Loucy (cell line): Measurements from ENCODE around the gene GRB14.

ENCODE experiments used
- H2AFZ ChIP-seq: fragments of 200-600 bp; sonication (generic); 2 replicates; pipeline ENCODE4 v1.6.0; 2016; ENCODE audit warnings: antibody characterized with exemption, mild to moderate bottlenecking, low read length, moderate library complexity
- H3F3A ChIP-seq: fragments of 200-600 bp; 2 replicates; pipeline ENCODE4 v1.6.0; 2016; ENCODE audit warnings: antibody characterized with exemption, low read depth, mild to moderate bottlenecking
- H3K27me3 ChIP-seq: fragments of 200-600 bp; sonication (generic); 2 replicates; pipeline ENCODE4 v1.6.1; 2014; ENCODE audit warnings: low read length, mild to moderate bottlenecking; ENCODE audit not compliant: insufficient read depth, poor library complexity, severe bottlenecking
- H3K36me3 ChIP-seq: fragments of 200-600 bp; sonication (generic); 2 replicates; pipeline ENCODE4 v1.6.1; 2016; ENCODE audit warnings: low read length; ENCODE audit not compliant: insufficient read depth
- H3K4me1 ChIP-seq: fragments of 200-600 bp; sonication (generic); 2 replicates; pipeline ENCODE4 v1.5.1; 2014; ENCODE audit warnings: low read length, mild to moderate bottlenecking; ENCODE audit not compliant: insufficient read depth, poor library complexity, severe bottlenecking
- H3K4me2 ChIP-seq: fragments of 200-600 bp; sonication (generic); 2 replicates; pipeline ENCODE4 v1.6.0; 2014; ENCODE audit warnings: antibody characterized with exemption, low read length, low read depth, mild to moderate bottlenecking; ENCODE audit not compliant: poor library complexity, severe bottlenecking
- H3K4me3 ChIP-seq: fragments of 200-600 bp; sonication (generic); 2 replicates; pipeline ENCODE4 v1.5.1; 2014; ENCODE audit warnings: low read length, mild to moderate bottlenecking, mixed read lengths; ENCODE audit not compliant: poor library complexity, severe bottlenecking
- H3K79me2 ChIP-seq: fragments of 200-600 bp; sonication (generic); 2 replicates; pipeline ENCODE4 v1.6.1; 2014; ENCODE audit warnings: low read length; ENCODE audit not compliant: insufficient read depth
- H3K9ac ChIP-seq: fragments of 200-600 bp; sonication (generic); 2 replicates; pipeline ENCODE4 v1.6.0; 2014; ENCODE audit warnings: mild to moderate bottlenecking, low read depth, low read length, moderate library complexity; ENCODE audit not compliant: poor library complexity, severe bottlenecking
- H3K9me2 ChIP-seq: fragments of 200-600 bp; sonication (generic); replicated peaks from 2 replicates; pipeline ENCODE4 v1.6.1; 2016; ENCODE audit warnings: low read depth, low read length, mixed read lengths
- H3K9me3 ChIP-seq: fragments of 200-600 bp; sonication (generic); 2 replicates; pipeline ENCODE4 v1.6.1; 2014; ENCODE audit warnings: mild to moderate bottlenecking, antibody characterized with exemption, low read length, low read depth; ENCODE audit not compliant: insufficient read depth
- H4K20me1 ChIP-seq: fragments of 200-600 bp; sonication (generic); 2 replicates; pipeline ENCODE4 v1.6.0; 2014; ENCODE audit warnings: antibody characterized with exemption, low read length, mild to moderate bottlenecking; ENCODE audit not compliant: insufficient read depth, poor library complexity, severe bottlenecking
- CTCF ChIP-seq: fragments of 200-600 bp; sonication (generic); conservative IDR thresholded peaks from 2 replicates; pipeline ENCODE4 v1.5.1; 2014; ENCODE audit warnings: mild to moderate bottlenecking, antibody characterized with exemption, low read length
- EZH2phosphoT487 ChIP-seq: fragments of 200-600 bp; IDR thresholded peaks from 2 replicates; pipeline ENCODE4 v1.6.1; 2018; ENCODE audit warnings: antibody characterized with exemption, mild to moderate bottlenecking, moderate library complexity, borderline replicate concordance

The GRB14 gene

GRCh38 chr2:164479460-164479859 is 141.8 kb downstream of the GRB14 start:
- TF ChIP-seq EZH2phosphoT487 (no peak), CTCF (peak; percentile 86)
- 0 out of 2 replicates have a peak overlapping the region, but pooled peaks have one; percentile 51 for H2AFZ ChIP-seq

GRCh38 chr2:164478205-164478604 is 143.1 kb downstream of the GRB14 start:
- Histone ChIP-seq H3K9me3 (no peaks in the 10 kb centered on the region), H3K27me3 (no peaks in the 10 kb centered on the region), H3K4me2 (no peak overlapping the region), H3K9ac (no peak overlapping the region), H3K79me2 (no peaks in the 10 kb centered on the region), H3K4me3 (no peak overlapping the region), H3K4me1 (peaks cover 10% of the 10 kb centered on the region), H2AFZ (no peak overlapping the region), H3K9me2 (no peaks in the 10 kb centered on the region), H3K36me3 (no peaks in the 10 kb centered on the region), H3F3A (peaks cover 3% of the 10 kb centered on the region; the same call in 1 of the 2 replicates), H4K20me1 (no peaks in the 10 kb centered on the region)
- TF ChIP-seq CTCF (no peak), EZH2phosphoT487 (no peak)

More at GRCh38 chr2:164479460-164479859, 141.8 kb downstream of the GRB14 start:
- Histone ChIP-seq H3F3A (no peaks in the 10 kb centered on the region), H3K4me1 (no peaks in the 10 kb centered on the region), H3K4me2 (no peak overlapping the region), H3K36me3 (no peaks in the 10 kb centered on the region), H3K9me3 (no peaks in the 10 kb centered on the region), H3K9me2 (no peaks in the 10 kb centered on the region), H4K20me1 (no peaks in the 10 kb centered on the region), H3K79me2 (no peaks in the 10 kb centered on the region), H3K9ac (no peak overlapping the region), H3K4me3 (no peak overlapping the region), H3K27me3 (no peaks in the 10 kb centered on the region)

- Histone ChIP-seq H2AFZ (no peak overlapping the region), H3K9me3 (no peaks in the 10 kb centered on the region), H3F3A (peaks cover 5% of the 10 kb centered on the region; the same call in 1 of the 2 replicates), H3K36me3 (no peaks in the 10 kb centered on the region), H3K4me3 (no peak overlapping the region), H3K4me1 (peaks cover 17% of the 10 kb centered on the region), H3K4me2 (no peak overlapping the region), H3K9me2 (no peaks in the 10 kb centered on the region), H3K79me2 (no peaks in the 10 kb centered on the region), H4K20me1 (no peaks in the 10 kb centered on the region), H3K9ac (no peak overlapping the region), H3K27me3 (no peaks in the 10 kb centered on the region)
- TF ChIP-seq CTCF (no peak), EZH2phosphoT487 (no peak)
Measured at GRCh38 chr2:164474873-164475272, 146.4 kb downstream of the GRB14 start.
